ENCODE measurements around the gene BUD23. TPM values are rescaled to one million over a fixed set of nuclear protein-coding genes. Genes with fewer than 3 reads are reported as not detected.

Gene BUD23
- total and polyA plus RNA-seq, 9 of the 15 experiments (the other 6 are each of a cell fraction or from before 2014, with no cell fraction given): 79.5 to 270 (median 150) TPM

GRCh38 chr7:73681031-73681430 lies 2.4 kb upstream of the BUD23 start:
- Histone ChIP-seq H3K9me1 (ENCODE audit: control insufficient read depth, insufficient read depth, low read length) (no peaks in the 10 kb centered on the region), H3K9ac (ENCODE audit: insufficient read depth in 1 of 2, low read depth in 2 of 2, low read length in 2 of 2) (peak overlapping the region; percentile 22; a peak in 2 of 4 replicates), H3K36me3 (ENCODE audit: control insufficient read depth, insufficient read depth, low read length) (peaks cover 43% of the 10 kb centered on the region; the same call in 2 of the 3 replicates), H3K4me3 (peak overlapping the region; percentile 99; the same call in 1 of the 2 replicates), H3K27me3 (ENCODE audit: control insufficient read depth in 2 of 2, insufficient read depth in 2 of 2, low read length in 2 of 2) (no peaks in the 10 kb centered on the region), H3K9me3 (replicated peaks; ENCODE audit: control insufficient read depth, insufficient read depth, low read depth, low read length) (no peaks in the 10 kb centered on the region), H3K4me2 (ENCODE audit: insufficient read depth, low read length) (peak overlapping the region; percentile 94), H4K20me1 (replicated peaks; ENCODE audit: control insufficient read depth, insufficient read depth, low read length) (0 out of 2 replicates have a peak, but pooled peaks cover 7% of the 10 kb centered on the region), H3K79me2 (ENCODE audit: control insufficient read depth, insufficient read depth, low read length) (peaks cover 73% of the 10 kb centered on the region), H3K4me1 (replicated peaks in 1 of 2; ENCODE audit: control insufficient read depth in 2 of 2, insufficient read depth in 2 of 2, low read length in 2 of 2) (peaks cover 35 to 45% of the 10 kb centered on the region in 2 experiments; a peak in 4 of 5 replicates), H2AFZ (ENCODE audit: low read depth, low read length) (no peak overlapping the region), H3K27ac (ENCODE audit: extremely low read depth, low read depth, low read length) (no peak overlapping the region)
- ChIA-PET CTCF (ENCODE audit: low intra/inter-chr PET ratio) (no interaction called here), POLR2A (interaction anchor here (1.4 kb wide), 1 partner anchor 74 kb away, joined by 5 read pairs; no protein-coding TSS in a partner anchor)
- peak; percentile 29 for FAIRE-seq
- in situ Hi-C loops (cut with MboI): no loop called here
- intact Hi-C loops (cut with micrococcal nuclease): loop anchor here (5.0 kb wide), 1 partner anchor 36 kb away; the partner anchor contains the start of gene STX1A
- no peak for DNase-seq (ENCODE audit: extremely low read depth in 1 of 4, low spot score in 3 of 4)
- WGBS (ENCODE audit: insufficient coverage, low coverage, missing lambda C conversion rate): 62% methylated on average over 8 of the region's 8 CpGs
- no TSS peak for BruUV-seq (replicated peaks)
- ATAC-seq: no peak
- TF ChIP-seq ZNF253 (CRISPR knock-in tag; conservative IDR thresholded peaks at IDR 0.05) (no peak), ZNF143 (CRISPR knock-in tag; IDR thresholded peaks at IDR 0.05) (no peak), GTF2A2 (tag; IDR thresholded peaks at IDR 0.05) (no peak), CREB3 (tag; conservative IDR thresholded peaks at IDR 0.05; ENCODE audit: low read depth) (no peak), SMAD3 (CRISPR knock-in tag; conservative IDR thresholded peaks at IDR 0.05) (no peak)
